ENCODE measurements around the gene CFB. TPM values are rescaled to one million over a fixed set of nuclear protein-coding genes. Genes with fewer than 3 reads are reported as not detected.

CFB gene
- total and polyA plus RNA-seq, 2 of the 4 experiments (the other 2 are of a cell fraction), result 1.8 to 6.1 TPM

Small RNA genes within 50 kb of the gene (microRNA-seq; reads per million reads assigned to microRNA genes)
- gene AL645922.1 (ENCODE audit: insufficient read depth, insufficient read length) (not detected), gene MIR1236 (ENCODE audit: unreplicated experiment) (not detected)

Small RNA genes within 50 kb of the gene (small RNA-seq; reads per million reads assigned to genes)
- gene AL645922.1, result 0 reads per million in 5 experiments

Other genes starting within 250 kb of the CFB start
Only the 30 nearest of the 37 such genes appear.
- gene LY6G6C, start 224.3 kb upstream of the CFB start, total RNA-seq (2012; rRNA removed), result not detected in 2 replicates
- gene LY6G6C, start 224.3 kb upstream of the CFB start, polyA plus RNA-seq (2012; rRNA removed), result not detected in 2 replicates
- not detected in 2 replicates for gene MPIG6B, start 222.7 kb upstream of the CFB start, total RNA-seq (2012; rRNA removed)
- gene MPIG6B, start 222.7 kb upstream of the CFB start, polyA plus RNA-seq (2012; rRNA removed), result not detected in 2 replicates
- 40.0 and 40.7 TPM in 2 replicates for gene DDAH2, start 216.8 kb upstream of the CFB start, total RNA-seq (2012; rRNA removed)
- gene DDAH2, start 216.8 kb upstream of the CFB start, polyA plus RNA-seq (2012; rRNA removed), result 57.9 and 58.4 TPM in 2 replicates
- gene CLIC1, start 209.6 kb upstream of the CFB start, total RNA-seq (2012; rRNA removed), result 992 and 1,185 TPM in 2 replicates
- gene CLIC1, start 209.6 kb upstream of the CFB start, polyA plus RNA-seq (2012; rRNA removed), result 692 and 706 TPM in 2 replicates
- gene MSH5, start 206.1 kb upstream of the CFB start, total RNA-seq (2012; rRNA removed), result 4.7 and 5.6 TPM in 2 replicates
- 14.5 and 15.7 TPM in 2 replicates for gene MSH5, start 206.1 kb upstream of the CFB start, polyA plus RNA-seq (2012; rRNA removed)
- not detected in 2 replicates for gene SAPCD1, start 183.4 kb upstream of the CFB start, total RNA-seq (2012; rRNA removed)
- gene SAPCD1, start 183.4 kb upstream of the CFB start, polyA plus RNA-seq (2012; rRNA removed), result 2.2 and 2.3 TPM in 2 replicates
- gene VWA7, start 168.8 kb upstream of the CFB start, total RNA-seq (2012; rRNA removed), result under 0.01 and 0.28 TPM in 2 replicates
- 1.0 and 1.4 TPM in 2 replicates for gene VWA7, start 168.8 kb upstream of the CFB start, polyA plus RNA-seq (2012; rRNA removed)
- 32.2 and 41.2 TPM in 2 replicates for gene VARS1, start 150.3 kb upstream of the CFB start, total RNA-seq (2012; rRNA removed)
- gene VARS1, start 150.3 kb upstream of the CFB start, polyA plus RNA-seq (2012; rRNA removed), result 39.6 and 42.0 TPM in 2 replicates
- gene LSM2, start 139.1 kb upstream of the CFB start, total RNA-seq (2012; rRNA removed), result 48.0 and 56.3 TPM in 2 replicates
- gene LSM2, start 139.1 kb upstream of the CFB start, polyA plus RNA-seq (2012; rRNA removed), result 55.0 and 61.0 TPM in 2 replicates
- gene HSPA1L, start 130.8 kb upstream of the CFB start, total RNA-seq (2012; rRNA removed), result 1.3 and 1.4 TPM in 2 replicates
- gene HSPA1L, start 130.8 kb upstream of the CFB start, polyA plus RNA-seq (2012; rRNA removed), result 0.97 and 1.0 TPM in 2 replicates
- 94.6 and 102 TPM in 2 replicates for gene HSPA1A, start 130.6 kb upstream of the CFB start, total RNA-seq (2012; rRNA removed)
- gene HSPA1A, start 130.6 kb upstream of the CFB start, polyA plus RNA-seq (2012; rRNA removed), result 93.1 and 95.3 TPM in 2 replicates
- gene HSPA1B, start 118.4 kb upstream of the CFB start, total RNA-seq (2012; rRNA removed), result 93.6 and 118 TPM in 2 replicates
- gene HSPA1B, start 118.4 kb upstream of the CFB start, polyA plus RNA-seq (2012; rRNA removed), result 59.4 and 61.1 TPM in 2 replicates
- gene NEU1, start 83.3 kb upstream of the CFB start, total RNA-seq (2012; rRNA removed), result 23.6 and 28.5 TPM in 2 replicates
- gene NEU1, start 83.3 kb upstream of the CFB start, polyA plus RNA-seq (2012; rRNA removed), result 36.2 and 37.3 TPM in 2 replicates
- 0.36 TPM in 1 of 2 replicates, not detected in the other for gene SLC44A4, start 67.1 kb upstream of the CFB start, total RNA-seq (2012; rRNA removed)
- gene SLC44A4, start 67.1 kb upstream of the CFB start, polyA plus RNA-seq (2012; rRNA removed), result 0.14 and 0.19 TPM in 2 replicates
- gene EHMT2, start 48.4 kb upstream of the CFB start, total RNA-seq (2012; rRNA removed), result 36.4 and 38.0 TPM in 2 replicates
- gene EHMT2, start 48.4 kb upstream of the CFB start, polyA plus RNA-seq (2012; rRNA removed), result 47.7 and 51.2 TPM in 2 replicates
- gene ZBTB12, start 44.0 kb upstream of the CFB start, total RNA-seq (2012; rRNA removed), result 2.0 and 2.5 TPM in 2 replicates
- gene ZBTB12, start 44.0 kb upstream of the CFB start, polyA plus RNA-seq (2012; rRNA removed), result 8.1 and 8.5 TPM in 2 replicates
- under 0.01 and 0.18 TPM in 2 replicates for gene C2, start 18.4 kb upstream of the CFB start, total RNA-seq (2012; rRNA removed)
- gene C2, start 18.4 kb upstream of the CFB start, polyA plus RNA-seq (2012; rRNA removed), result 0.19 and 0.26 TPM in 2 replicates
- gene NELFE, start 12.9 kb downstream of the CFB start, total RNA-seq (2012; rRNA removed), result 76.0 and 90.8 TPM in 2 replicates
- gene NELFE, start 12.9 kb downstream of the CFB start, polyA plus RNA-seq (2012; rRNA removed), result 63.6 and 65.4 TPM in 2 replicates
- gene SKIC2, start 13.1 kb downstream of the CFB start, total RNA-seq (2012; rRNA removed), result 30.6 and 34.7 TPM in 2 replicates
- gene SKIC2, start 13.1 kb downstream of the CFB start, polyA plus RNA-seq (2012; rRNA removed), result 46.0 and 46.3 TPM in 2 replicates
- 7.8 and 9.3 TPM in 2 replicates for gene DXO, start 26.0 kb downstream of the CFB start, total RNA-seq (2012; rRNA removed)
- 21.4 and 22.1 TPM in 2 replicates for gene DXO, start 26.0 kb downstream of the CFB start, polyA plus RNA-seq (2012; rRNA removed)
- 0.83 and 0.90 TPM in 2 replicates for gene C4A, start 36.0 kb downstream of the CFB start, total RNA-seq (2012; rRNA removed)
- 3.6 and 3.8 TPM in 2 replicates for gene C4A, start 36.0 kb downstream of the CFB start, polyA plus RNA-seq (2012; rRNA removed)
- gene C4B, start 68.7 kb downstream of the CFB start, total RNA-seq (2012; rRNA removed), result 0.54 and 0.56 TPM in 2 replicates
- 4.2 and 4.4 TPM in 2 replicates for gene C4B, start 68.7 kb downstream of the CFB start, polyA plus RNA-seq (2012; rRNA removed)
- not detected in 2 replicates for gene CYP21A2, start 92.3 kb downstream of the CFB start, total RNA-seq (2012; rRNA removed)
- 0.03 and 0.10 TPM in 2 replicates for gene CYP21A2, start 92.3 kb downstream of the CFB start, polyA plus RNA-seq (2012; rRNA removed)
- gene TNXB, start 163.2 kb downstream of the CFB start, total RNA-seq (2012; rRNA removed), result under 0.01 TPM in 1 of 2 replicates, not detected in the other
- gene TNXB, start 163.2 kb downstream of the CFB start, polyA plus RNA-seq (2012; rRNA removed), result 0.05 and 0.42 TPM in 2 replicates
- gene ATF6B, start 182.2 kb downstream of the CFB start, total RNA-seq (2012; rRNA removed), result 5.3 and 7.9 TPM in 2 replicates
- gene ATF6B, start 182.2 kb downstream of the CFB start, polyA plus RNA-seq (2012; rRNA removed), result 62.6 and 69.6 TPM in 2 replicates
- gene FKBPL, start 184.2 kb downstream of the CFB start, total RNA-seq (2012; rRNA removed), result 5.8 and 5.9 TPM in 2 replicates
- gene FKBPL, start 184.2 kb downstream of the CFB start, polyA plus RNA-seq (2012; rRNA removed), result 3.4 and 3.6 TPM in 2 replicates
- not detected in 2 replicates for gene PRRT1, start 205.8 kb downstream of the CFB start, total RNA-seq (2012; rRNA removed)
- 0.87 and 0.99 TPM in 2 replicates for gene PRRT1, start 205.8 kb downstream of the CFB start, polyA plus RNA-seq (2012; rRNA removed)
- gene PPT2, start 208.0 kb downstream of the CFB start, total RNA-seq (2012; rRNA removed), result 2.2 and 3.2 TPM in 2 replicates
- 16.2 and 18.7 TPM in 2 replicates for gene PPT2, start 208.0 kb downstream of the CFB start, polyA plus RNA-seq (2012; rRNA removed)
- 0.18 and 0.28 TPM in 2 replicates for gene EGFL8, start 218.5 kb downstream of the CFB start, total RNA-seq (2012; rRNA removed)
- gene EGFL8, start 218.5 kb downstream of the CFB start, polyA plus RNA-seq (2012; rRNA removed), result 4.7 and 5.7 TPM in 2 replicates
- gene AGPAT1, start 230.0 kb downstream of the CFB start, total RNA-seq (2012; rRNA removed), result 27.2 TPM in 2 replicates
- gene AGPAT1, start 230.0 kb downstream of the CFB start, polyA plus RNA-seq (2012; rRNA removed), result 116 and 126 TPM in 2 replicates

Data from IMR-90 (cell line).